H9 (cell line): ENCODE data around the gene ARFGAP2. TPM values are rescaled to one million over a fixed set of nuclear protein-coding genes. Genes with fewer than 3 reads are reported as not detected.

Source experiments
- DNase-seq: peaks from one replicate; pipeline ENCODE4 v3.0.0-alpha.2; 2017
- H2AFZ ChIP-seq: one replicate; pipeline ENCODE4 v1.6.1; 2013; ENCODE audit warnings: mild to moderate bottlenecking, low read length, control low read depth, moderate library complexity
- H2AK5ac ChIP-seq: 2 replicates; pipeline ENCODE4 v1.6.1; 2013; ENCODE audit warnings: low read length, control low read depth, mixed read lengths; ENCODE audit not compliant: insufficient read length
- H2BK120ac ChIP-seq: one replicate; pipeline ENCODE4 v1.6.1; 2013; ENCODE audit warnings: low read depth, mild to moderate bottlenecking, low read length, control low read depth, inconsistent platforms; ENCODE audit not compliant: poor library complexity, severe bottlenecking
- H2BK12ac ChIP-seq: 2 replicates; pipeline ENCODE4 v1.6.1; 2013; ENCODE audit warnings: low read length, control low read depth, mixed read lengths, low read depth; ENCODE audit not compliant: insufficient read length
- H2BK15ac ChIP-seq: 2 replicates; pipeline ENCODE4 v1.6.1; 2013; ENCODE audit warnings: low read depth, low read length, control low read depth
- H2BK20ac ChIP-seq: one replicate; pipeline ENCODE4 v1.6.1; 2013; ENCODE audit warnings: low read depth, mild to moderate bottlenecking, low read length, control low read depth, inconsistent platforms; ENCODE audit not compliant: poor library complexity, severe bottlenecking
- H2BK5ac ChIP-seq: 2 replicates; pipeline ENCODE4 v1.6.1; 2013; ENCODE audit warnings: low read length, control low read depth, mixed read lengths; ENCODE audit not compliant: insufficient read length
- H3K14ac ChIP-seq: 2 replicates; pipeline ENCODE4 v1.6.1; 2013; ENCODE audit warnings: low read length, control low read depth; ENCODE audit not compliant: insufficient read depth
- H3K18ac ChIP-seq: 2 replicates; pipeline ENCODE4 v1.6.1; 2013; ENCODE audit warnings: low read depth, mild to moderate bottlenecking, mixed read lengths, low read length, control low read depth; ENCODE audit not compliant: insufficient read length
- H3K23ac ChIP-seq: 2 replicates; pipeline ENCODE4 v1.6.1; 2013; ENCODE audit warnings: low read length, control low read depth, mixed read lengths, low read depth; ENCODE audit not compliant: insufficient read length
- H3K23me2 ChIP-seq: 2 replicates; pipeline ENCODE4 v1.6.1; 2013; ENCODE audit warnings: low read depth, mild to moderate bottlenecking, mixed read lengths, low read length, control low read depth; ENCODE audit not compliant: insufficient read length, poor library complexity, severe bottlenecking
- H3K27ac ChIP-seq: 2 replicates; pipeline ENCODE4 v1.5.1; 2013; ENCODE audit warnings: low read length, control low read depth, mixed read lengths, low read depth; ENCODE audit not compliant: insufficient read length
- H3K27me3 ChIP-seq: 2 replicates; pipeline ENCODE4 v1.6.1; 2013; ENCODE audit warnings: low read length, control low read depth, inconsistent platforms; ENCODE audit not compliant: insufficient read depth
- H3K4ac ChIP-seq: 2 replicates; pipeline ENCODE4 v1.6.1; 2013; ENCODE audit warnings: low read depth, mild to moderate bottlenecking, control low read depth, inconsistent platforms, low read length, moderate library complexity
- H3K4me1 ChIP-seq: 2 replicates; pipeline ENCODE4 v1.6.1; 2013; ENCODE audit warnings: low read length, control low read depth, inconsistent platforms; ENCODE audit not compliant: insufficient read depth
- H3K4me2 ChIP-seq: 2 replicates; pipeline ENCODE4 v1.6.1; 2013; ENCODE audit warnings: low read length, control low read depth, mixed read lengths; ENCODE audit not compliant: insufficient read length, insufficient read depth
- H3K56ac ChIP-seq: 2 replicates; pipeline ENCODE4 v1.6.1; 2013; ENCODE audit warnings: low read depth, mild to moderate bottlenecking, mixed read lengths, low read length, control low read depth; ENCODE audit not compliant: insufficient read length
- H3K79me1 ChIP-seq: 2 replicates; pipeline ENCODE4 v1.6.1; 2013; ENCODE audit warnings: low read depth, mild to moderate bottlenecking, moderate library complexity, low read length, control low read depth, inconsistent platforms; ENCODE audit not compliant: insufficient read depth, poor library complexity, severe bottlenecking
- H3K79me2 ChIP-seq: 2 replicates; pipeline ENCODE4 v1.6.1; 2013; ENCODE audit warnings: low read length, control low read depth, inconsistent platforms; ENCODE audit not compliant: insufficient read depth
- H3K9ac ChIP-seq: 2 replicates; pipeline ENCODE4 v1.6.1; 2013; ENCODE audit warnings: low read length, control low read depth, mixed read lengths; ENCODE audit not compliant: insufficient read length; ENCODE audit errors: extremely low read depth
- H3K9me3 ChIP-seq: one replicate; pipeline ENCODE4 v1.6.1; 2013; ENCODE audit warnings: low read depth, low read length, inconsistent platforms; ENCODE audit not compliant: control insufficient read depth
- H3T11ph ChIP-seq: one replicate; pipeline ENCODE4 v1.6.1; 2013; ENCODE audit warnings: mild to moderate bottlenecking, low read length, control low read depth, inconsistent platforms
- H4K20me1 ChIP-seq: one replicate; pipeline ENCODE4 v1.6.1; 2013; ENCODE audit not compliant: control insufficient read depth, insufficient read length, insufficient read depth
- H4K5ac ChIP-seq: 2 replicates; pipeline ENCODE4 v1.6.1; 2013; ENCODE audit warnings: low read depth, mild to moderate bottlenecking, mixed read lengths, low read length, control low read depth; ENCODE audit not compliant: insufficient read length
- H4K8ac ChIP-seq: replicated peaks from 2 replicates; pipeline ENCODE4 v1.6.1; 2013; ENCODE audit warnings: low read length, control low read depth, mixed read lengths, low read depth; ENCODE audit not compliant: insufficient read length
- H4K91ac ChIP-seq: 2 replicates; pipeline ENCODE4 v1.6.1; 2013; ENCODE audit warnings: low read depth, mild to moderate bottlenecking, moderate library complexity, mixed read lengths, low read length, control low read depth; ENCODE audit not compliant: insufficient read length
- H3K27ac Mint-ChIP-seq, 3 experiments: 2 replicates in 2 of 3; 3 replicates in 1 of 3; pipeline ENCODE4 v1.8.0; 2020 to 2021; ENCODE audit warnings: mixed read lengths in 3 of 3, mild to moderate bottlenecking in 1 of 3, moderate library complexity in 1 of 3
- H3K27me3 Mint-ChIP-seq: 2 replicates; pipeline ENCODE4 v1.8.0; 2021; ENCODE audit warnings: low read depth, mild to moderate bottlenecking, moderate library complexity, mixed read lengths
- H3K36me3 Mint-ChIP-seq, 3 experiments: 2 replicates in 2 of 3; 3 replicates in 1 of 3; pipeline ENCODE4 v1.8.0; 2020 to 2021; ENCODE audit warnings: low read depth in 3 of 3, mixed read lengths in 3 of 3; ENCODE audit not compliant: insufficient read depth in 1 of 3
- H3K4me1 Mint-ChIP-seq, 2 experiments: 2 replicates each; pipeline ENCODE4 v1.8.0; 2020; ENCODE audit warnings: mixed read lengths in 2 of 2
- H3K4me3 Mint-ChIP-seq, 2 experiments: 2 replicates in 1 of 2; 3 replicates in 1 of 2; pipeline ENCODE4 v1.8.0; 2020 to 2021; ENCODE audit warnings: mild to moderate bottlenecking in 2 of 2, mixed read lengths in 2 of 2, moderate library complexity in 1 of 2
- H3K9me3 Mint-ChIP-seq, 2 experiments: 2 replicates in 1 of 2; 3 replicates in 1 of 2; pipeline ENCODE4 v1.8.0; 2020; ENCODE audit warnings: mild to moderate bottlenecking in 2 of 2, mixed read lengths in 2 of 2, moderate library complexity in 1 of 2
- CTCF ChIP-seq: fragments of 200-600 bp; sonication (generic); conservative IDR thresholded peaks from 3 replicates; pipeline ENCODE4 v1.8.0; 2021; ENCODE audit warnings: antibody characterized with exemption, mild to moderate bottlenecking
- WGBS: extraction: QIAGEN DNeasy Blood & Tissue Kit; methylation state at CpG from one replicate; pipeline ENCODE4 v1.1.7; 2013; ENCODE audit warnings: missing lambda C conversion rate, low lambda C conversion rate, mixed read lengths; ENCODE audit not compliant: insufficient read length; ENCODE audit errors: extremely low coverage; 5-methylcytosine and 5-hydroxymethylcytosine counted together
- total RNA-seq: library from RNA; stranded (reverse); gene quantifications from 2 replicates; pipeline ENCODE4 v1.2.1, GENCODE V29; 2021

ARFGAP2 gene
- total RNA-seq, 1 experiment from 2014 or later = 72.3 TPM

GRCh38 chr11:47152126-47152952 lies 24.3 kb downstream of the ARFGAP2 start:
- H3K4me1 Mint-ChIP-seq = peaks cover 19 to 24% of the 10 kb centered on the region in 2 experiments
- Histone ChIP-seq H3K4me1 (peaks cover 3% of the 10 kb centered on the region; the same call in 1 of the 2 replicates), H3K9me3 (no peaks in the 10 kb centered on the region), H3K79me1 (no peaks in the 10 kb centered on the region), H3K79me2 (no peaks in the 10 kb centered on the region), H3K4ac (no peak overlapping the region), H3K18ac (no peak overlapping the region), H4K20me1 (no peaks in the 10 kb centered on the region), H3K14ac (no peak overlapping the region), H2BK15ac (no peak overlapping the region), H3K23ac (no peak overlapping the region), H3T11ph (no peak overlapping the region), H2BK120ac (no peak overlapping the region), H4K5ac (no peak overlapping the region), H2AK5ac (no peak overlapping the region), H3K4me2 (no peak overlapping the region), H2BK5ac (no peak overlapping the region), H3K56ac (no peak overlapping the region), H3K27me3 (no peaks in the 10 kb centered on the region), H3K27ac (no peak overlapping the region), H2AFZ (no peak overlapping the region), H4K8ac (no peak overlapping the region), H2BK12ac (no peak overlapping the region), H3K9ac (no peak overlapping the region), H3K23me2 (no peaks in the 10 kb centered on the region), H4K91ac (no peak overlapping the region), H2BK20ac (no peak overlapping the region)
- no peak for TF ChIP-seq CTCF
- peaks cover 0 to 3% (median 0%) of the 10 kb centered on the region in 3 experiments; a peak in 1 of 7 replicates for H3K36me3 Mint-ChIP-seq
- peak overlapping the region in 1 of 3 experiments; percentile 38; a peak in 1 of 7 replicates for H3K27ac Mint-ChIP-seq
- no peak for DNase-seq
- no CpG with 5 or more reads among the region's 16 CpGs for WGBS
- H3K27me3 Mint-ChIP-seq = no peaks in the 10 kb centered on the region
- no peaks in the 10 kb centered on the region for H3K9me3 Mint-ChIP-seq
- no peak overlapping the region for H3K4me3 Mint-ChIP-seq
